OCI-M1 (cell line): Measurements from ENCODE around the gene RNF224.

Experiments
- DNase-seq: peaks from one replicate; lab custom pipeline; 2025; lab: John Stamatoyannopoulos, UW

Gene RNF224

DNA sequence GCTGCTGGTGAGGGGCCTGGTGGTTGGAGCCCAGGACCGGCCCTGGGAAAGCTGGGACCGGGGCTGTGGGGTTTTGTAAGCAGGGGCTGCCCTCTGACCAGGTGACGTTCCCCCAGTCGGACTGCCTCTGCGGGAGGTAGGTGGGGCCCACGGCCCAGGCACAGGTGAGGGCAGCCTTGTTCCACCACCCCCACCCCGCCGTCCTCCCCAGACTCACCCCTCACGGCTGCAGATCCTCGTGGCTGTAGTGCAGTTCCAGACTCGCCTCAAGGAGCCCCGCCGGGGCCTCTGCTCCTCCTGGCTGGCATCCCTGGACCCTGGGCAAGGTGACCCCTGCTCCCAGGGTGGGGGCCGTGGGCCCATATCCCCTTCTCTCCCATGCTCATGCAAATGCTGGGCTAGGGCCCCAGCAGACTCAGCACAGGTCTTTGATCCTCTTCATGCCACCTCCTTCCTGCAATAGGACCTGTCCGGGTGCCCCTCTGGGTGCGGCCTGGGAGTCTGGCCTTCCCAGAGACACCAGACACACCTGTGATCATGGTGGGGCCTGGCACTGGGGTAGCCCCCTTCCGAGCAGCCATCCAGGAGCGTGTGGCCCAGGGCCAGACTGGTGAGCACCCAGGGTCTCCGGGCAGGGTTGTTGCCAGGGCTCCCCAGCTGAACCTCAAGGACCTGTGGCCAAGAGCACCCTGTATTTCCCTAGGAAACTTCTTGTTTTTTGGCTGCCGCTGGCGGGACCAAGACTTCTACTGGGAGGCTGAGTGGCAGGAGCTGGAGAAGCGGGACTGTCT, 11.9 kb upstream of the RNF224 start:
- no peak for DNase-seq

DNA sequence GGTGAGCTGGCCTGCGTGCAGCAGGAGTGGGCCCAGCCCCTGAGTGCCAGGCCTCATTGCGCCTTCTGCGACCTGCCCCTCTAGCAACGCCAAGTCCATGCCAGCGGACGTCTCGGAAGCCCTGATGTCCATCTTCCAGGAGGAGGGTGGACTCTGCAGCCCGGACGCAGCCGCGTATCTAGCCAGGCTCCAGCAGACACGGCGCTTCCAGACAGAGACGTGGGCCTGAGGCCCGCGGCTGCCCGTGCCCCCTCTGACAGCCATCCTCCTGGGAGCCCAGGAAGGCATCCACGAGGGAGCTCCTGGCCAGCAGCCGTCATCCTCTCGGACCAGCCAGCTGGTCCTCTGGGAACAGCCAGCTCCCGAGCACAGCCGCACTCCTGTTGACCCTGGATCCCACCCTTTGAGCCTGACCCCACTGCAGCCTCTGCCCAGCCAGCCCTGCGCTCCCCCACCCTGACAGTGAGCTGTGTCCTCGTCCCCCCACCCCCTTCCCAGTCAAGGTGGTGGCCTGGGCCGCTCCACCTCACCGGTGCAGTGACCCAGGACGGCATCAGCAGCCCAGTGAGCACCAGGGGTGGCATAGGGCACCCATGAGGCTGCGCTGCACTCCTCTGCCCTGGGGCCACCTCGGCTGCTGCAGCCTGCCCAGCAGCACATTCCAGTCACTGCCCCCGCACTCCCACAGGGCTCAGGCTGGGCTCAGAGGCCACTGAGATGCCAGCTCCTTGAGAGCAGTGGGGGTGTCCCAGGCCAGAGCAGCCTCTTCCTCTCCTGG, 10.9 kb upstream of the RNF224 start:
- no peak for DNase-seq

DNA sequence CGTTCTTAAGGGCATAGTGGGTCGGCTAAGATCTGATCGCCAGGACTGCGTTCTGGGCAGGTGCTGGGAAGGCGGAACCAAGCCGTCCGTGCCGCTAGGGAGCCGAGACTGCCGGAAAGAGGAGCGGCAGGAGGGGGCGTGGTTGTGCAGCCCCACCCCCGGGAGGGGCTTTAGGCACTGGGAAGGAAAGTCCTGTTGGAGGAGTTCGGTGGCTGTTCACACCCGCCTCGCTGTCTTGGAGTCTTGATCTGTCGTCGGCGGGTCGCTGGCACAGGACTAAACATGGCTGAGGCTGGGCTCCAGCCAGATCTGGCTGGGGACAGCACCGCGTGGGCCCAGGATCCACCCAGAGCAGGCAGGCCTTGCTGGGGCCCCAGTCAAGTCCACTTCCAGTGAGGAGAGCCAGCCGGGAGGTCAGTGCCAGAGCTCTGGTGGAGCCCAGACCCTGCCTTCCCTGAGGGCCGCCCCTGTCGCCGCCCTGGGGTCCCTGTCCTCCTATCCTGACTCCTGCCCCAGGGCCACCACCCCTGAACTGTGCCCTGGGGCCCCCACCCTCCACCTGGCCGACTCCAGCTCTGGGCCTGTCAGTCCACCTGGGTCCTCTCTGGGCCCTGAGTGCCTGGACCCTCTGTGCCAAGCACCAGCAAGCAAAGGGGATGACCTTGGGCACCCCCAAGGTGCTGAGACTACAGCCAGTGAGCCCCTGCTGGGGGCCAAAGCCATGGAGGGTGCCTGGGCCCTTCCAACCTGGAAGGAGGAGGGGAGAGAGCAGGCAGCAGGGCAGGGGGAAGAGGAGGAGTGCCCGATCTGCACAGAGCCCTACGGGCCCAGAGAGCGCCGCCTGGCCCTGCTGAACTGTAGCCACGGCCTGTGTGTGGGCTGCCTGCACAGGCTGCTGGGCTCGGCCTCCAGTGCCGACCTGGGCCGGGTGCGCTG, 9.8 kb upstream of the RNF224 start:
- DNase-seq = peak; percentile 86

DNA sequence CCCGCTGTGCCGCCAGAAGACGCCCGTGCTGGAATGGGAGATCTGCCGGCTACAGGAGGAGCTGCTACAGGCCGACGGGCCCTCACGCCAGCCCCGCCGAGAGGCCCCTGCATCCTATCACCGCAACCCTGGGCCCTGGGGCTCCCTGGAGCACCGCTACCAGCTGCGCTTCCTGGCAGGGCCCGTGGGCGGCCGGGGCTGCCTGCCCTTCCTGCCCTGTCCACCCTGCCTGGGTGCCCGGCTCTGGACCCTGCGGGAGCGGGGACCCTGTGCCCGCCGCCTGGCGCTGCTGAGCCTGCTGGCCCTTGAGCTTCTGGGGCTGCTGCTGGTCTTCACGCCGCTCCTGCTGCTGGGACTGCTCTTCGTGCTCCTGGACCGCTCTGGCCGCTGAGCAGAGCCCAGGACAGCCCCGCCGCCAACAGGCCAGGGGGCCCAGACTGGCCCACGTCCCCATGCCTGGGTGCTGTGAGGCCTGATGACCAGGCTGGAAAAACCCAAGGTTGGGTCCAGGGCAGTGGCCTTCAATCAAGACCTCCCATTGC, 9.0 kb upstream of the RNF224 start:
- no peak for DNase-seq

DNA sequence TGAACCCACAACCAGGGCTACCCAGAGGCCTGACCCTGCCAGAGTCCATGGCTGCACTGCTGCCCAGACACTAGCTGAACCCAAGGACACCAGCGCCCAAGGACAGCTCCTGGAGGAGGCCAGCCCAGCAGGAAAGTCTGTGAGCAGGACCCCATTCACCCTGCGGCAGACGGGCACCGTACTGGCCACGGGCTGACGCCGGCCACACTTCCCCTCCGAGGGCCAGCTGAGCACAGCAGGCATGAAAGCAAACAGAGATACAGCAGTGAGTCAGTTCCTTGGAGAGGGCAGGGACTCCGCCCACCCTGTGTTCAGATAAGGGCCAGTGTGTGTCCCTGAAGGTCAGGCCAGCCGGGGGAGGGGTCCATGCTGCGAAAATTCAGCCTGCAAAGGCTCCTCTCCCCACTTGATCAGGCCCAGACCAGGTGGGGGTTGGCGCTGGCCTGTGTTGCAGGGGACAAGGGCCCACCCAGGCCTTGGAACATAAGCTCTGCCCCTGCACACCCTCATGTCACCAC, 8.5 kb upstream of the RNF224 start:
- peak; percentile 92 for DNase-seq

DNA sequence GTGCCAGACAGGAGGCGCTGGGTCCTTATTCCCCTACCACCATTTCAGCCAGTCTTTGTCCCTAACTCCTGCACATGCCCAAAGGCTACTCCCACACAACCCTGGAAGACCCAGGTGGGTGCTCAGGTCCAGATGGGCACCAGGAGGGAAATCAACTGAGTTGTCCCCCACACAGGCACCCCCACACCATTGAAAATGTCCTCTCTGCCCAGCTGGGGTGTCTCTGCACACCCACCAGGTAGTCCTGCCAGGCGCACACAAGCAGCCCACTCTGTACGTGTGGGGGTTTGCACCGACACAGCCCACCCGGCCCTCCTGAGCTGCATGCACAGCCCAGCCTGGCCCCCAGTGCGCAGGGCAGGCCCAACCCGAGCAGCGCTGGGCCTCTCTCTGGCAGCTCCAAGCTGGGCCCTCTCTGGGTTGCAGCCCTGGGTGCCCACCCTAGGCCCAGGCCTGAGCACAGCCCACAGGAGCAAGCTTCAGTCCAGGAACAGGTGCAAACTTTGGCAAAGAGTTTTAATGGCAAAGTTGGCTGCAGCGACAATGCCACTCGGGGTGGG, 7.5 kb upstream of the RNF224 start:
- no peak for DNase-seq

- DNase-seq = no peak
Observed at GRCh38 chr9:137220317-137221094, 6.8 kb upstream of the RNF224 start.

- DNase-seq = no peak
Observed at GRCh38 chr9:137221095-137221505, 6.2 kb upstream of the RNF224 start.

DNA sequence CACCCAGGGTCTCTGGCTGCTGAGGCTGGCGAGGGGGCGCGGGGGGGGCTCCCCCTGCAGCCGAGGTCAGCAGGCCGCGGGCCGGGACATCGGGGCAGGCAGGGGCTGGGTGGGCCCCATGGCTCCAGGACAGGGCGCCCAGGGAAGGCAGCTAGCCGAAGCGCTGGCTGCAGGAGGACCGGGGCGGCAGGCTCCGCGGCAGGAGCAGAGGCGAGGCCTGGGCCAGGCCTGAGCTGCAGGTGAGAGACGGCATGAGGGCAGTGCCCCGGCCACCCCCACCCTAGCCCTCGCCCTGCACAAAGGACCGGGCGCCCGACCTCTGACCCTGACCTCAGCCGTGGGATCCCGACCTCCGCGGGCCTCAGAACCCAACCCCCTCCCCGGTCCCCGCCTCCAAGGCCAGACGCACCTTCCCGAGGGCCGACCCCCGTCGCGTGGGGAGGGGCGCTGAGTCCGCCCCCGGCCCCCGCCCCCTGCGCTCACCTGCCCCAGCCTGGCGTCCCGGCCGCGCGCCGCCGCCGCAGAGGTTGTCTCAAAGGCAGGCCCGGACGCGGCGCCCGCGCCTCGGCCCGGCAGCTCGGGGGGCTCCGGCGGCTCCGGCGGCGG, 5.7 kb upstream of the RNF224 start:
- DNase-seq = no peak

- no peak for DNase-seq
Observed at GRCh38 chr9:137222190-137223077, 4.9 kb upstream of the RNF224 start, which contains the start of gene RNF208. Gene RNF208 (minus strand): TSS chr9:137222240. CDS start chr9:137221212, 1,028 bp downstream.

DNA sequence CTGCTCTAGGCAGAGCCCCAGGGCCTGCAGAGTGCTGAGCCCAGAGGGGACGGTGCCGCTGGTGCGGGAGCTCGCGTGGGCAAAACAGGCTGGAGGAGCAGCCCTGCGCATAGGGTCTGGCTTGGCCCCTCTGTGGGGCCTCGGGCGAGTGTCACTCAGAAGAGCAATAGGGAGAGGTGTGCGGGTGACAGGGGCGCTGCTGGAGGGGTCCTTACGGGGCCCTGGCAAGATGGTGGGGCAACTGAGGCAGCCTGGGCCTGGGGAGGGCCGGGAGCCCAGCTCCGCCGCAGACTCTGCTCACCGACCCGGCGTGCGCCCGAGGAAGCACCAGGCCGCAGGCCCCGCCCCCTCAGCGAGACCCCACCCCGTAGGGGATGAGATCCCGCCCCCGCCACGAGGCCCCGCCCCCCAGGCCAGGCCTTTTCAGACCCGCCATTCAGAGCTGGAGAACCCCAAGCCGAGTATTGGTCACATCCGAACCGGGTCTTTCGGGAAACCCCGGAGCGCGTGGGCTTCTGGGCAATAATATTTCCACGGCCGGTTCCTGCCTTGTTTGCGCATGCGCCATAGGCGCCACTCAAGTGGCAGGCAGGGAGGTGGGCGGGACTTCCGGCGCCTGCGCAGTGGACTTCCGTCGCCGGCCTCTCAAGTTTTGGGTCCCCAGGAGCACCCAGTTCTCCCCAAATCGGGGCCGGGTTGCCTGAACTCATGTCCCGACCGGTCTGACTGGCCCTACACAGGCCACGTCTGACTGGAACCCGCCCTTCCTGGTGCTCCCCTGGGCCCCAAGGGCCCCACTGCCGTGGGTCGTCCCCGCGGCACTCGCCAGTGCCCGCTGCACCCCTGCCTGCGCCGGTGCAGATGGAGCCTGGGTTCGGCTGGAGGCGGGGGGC, 4.0 kb upstream of the RNF224 start:
- peak; percentile 99 for DNase-seq

- no peak for DNase-seq
Observed at GRCh38 chr9:137224830-137225694, 2.2 kb upstream of the RNF224 start, which contains the start of gene CYSRT1. Gene CYSRT1 (plus strand): TSS chr9:137225174. CDS start chr9:137225622, 448 bp downstream.

DNA sequence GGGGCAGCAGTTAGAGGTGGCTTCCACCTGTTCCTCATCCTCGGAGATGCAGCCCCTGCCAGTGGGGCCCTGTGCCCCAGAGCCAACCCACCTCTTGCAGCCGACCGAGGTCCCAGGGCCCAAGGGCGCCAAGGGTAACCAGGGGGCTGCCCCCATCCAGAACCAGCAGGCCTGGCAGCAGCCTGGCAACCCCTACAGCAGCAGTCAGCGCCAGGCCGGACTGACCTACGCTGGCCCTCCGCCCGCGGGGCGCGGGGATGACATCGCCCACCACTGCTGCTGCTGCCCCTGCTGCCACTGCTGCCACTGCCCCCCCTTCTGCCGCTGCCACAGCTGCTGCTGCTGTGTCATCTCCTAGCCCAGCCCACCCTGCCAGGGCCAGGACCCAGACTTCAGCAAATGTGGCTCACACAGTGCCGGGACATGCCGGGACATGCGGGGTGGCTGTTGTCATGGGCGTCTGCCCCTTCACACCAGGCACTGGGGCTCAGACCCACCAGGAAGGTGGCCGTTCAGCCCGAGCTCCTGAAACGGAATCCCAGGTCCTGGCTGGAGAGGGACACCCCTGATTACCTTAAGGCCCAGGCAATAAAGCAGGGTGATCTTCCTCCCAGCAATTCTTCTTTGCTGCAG, 1.5 kb upstream of the RNF224 start:
- no peak for DNase-seq

- DNase-seq = no peak
Observed at GRCh38 chr9:137226338-137227053, 806 bp upstream of the RNF224 start.

- peak; percentile 40 for DNase-seq
Observed at GRCh38 chr9:137227853-137228505, 677 bp downstream of the RNF224 start.
